HG02840 (cell line): ENCODE data around the gene SLC10A1.

Experiments used
- ATAC-seq: cut with Tn5 transposase; IDR thresholded peaks from one replicate; pipeline ENCODE4 v1.9.1; 2021; ENCODE audit warnings: mild to moderate bottlenecking, moderate library complexity, moderate number of reproducible peaks; ENCODE audit not compliant: unreplicated experiment, low FRiP score

Gene SLC10A1

GRCh38 chr14:69726761-69727511 is 70.1 kb downstream of the SLC10A1 start:
- ATAC-seq = peak; percentile 69
